ENCODE data around the gene LMOD3.

GRCh38 chr3:69105320-69105719 is 17.1 kb downstream of the LMOD3 start:
- TF ChIP-seq CTCF (IDR thresholded peaks at IDR 0.05; ENCODE audit: low read depth, low read length) (no peak), EZH2phosphoT487 (IDR thresholded peaks at IDR 0.05; ENCODE audit: low read depth) (no peak)
